Posterior cingulate gyrus (tissue), 11 donors: ENCODE data around the gene CAMK2D.

Experiments
- DNase-seq, 10 donors: peaks; one replicate each; pipeline versions ENCODE4 v3.0.0 to v3.0.0-alpha.2; 2020 to 2021; ENCODE audit warnings: mixed read lengths in 3 of 10
- intact Hi-C: fragments of 100-400 bp; cut with DNase I; formaldehyde crosslinking; loops from one replicate; pipeline ENCODE4 v1.15.1; 2023

Gene CAMK2D

DNA sequence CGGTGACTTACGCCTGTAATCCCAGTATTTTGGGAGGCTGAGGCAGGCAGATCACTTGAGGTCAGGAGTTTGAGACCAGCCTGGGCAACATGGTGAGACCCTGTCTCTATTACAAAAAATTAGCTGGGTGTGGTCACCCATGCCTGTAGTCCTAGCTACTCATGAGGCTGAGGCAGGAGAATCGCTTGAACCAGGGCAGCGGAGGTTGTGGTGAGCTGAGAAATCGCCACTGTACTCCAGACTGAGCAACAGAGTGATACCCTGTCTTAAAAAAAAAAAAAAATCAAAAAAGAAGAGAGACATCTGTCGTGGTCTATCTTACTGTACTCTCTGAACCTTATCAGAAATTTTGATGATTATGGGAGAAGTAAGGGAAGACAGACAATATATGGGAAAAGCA is 144.3 kb downstream of the CAMK2D start:
- intact Hi-C loops, result no loop called here
- DNase-seq, result no peak

DNA sequence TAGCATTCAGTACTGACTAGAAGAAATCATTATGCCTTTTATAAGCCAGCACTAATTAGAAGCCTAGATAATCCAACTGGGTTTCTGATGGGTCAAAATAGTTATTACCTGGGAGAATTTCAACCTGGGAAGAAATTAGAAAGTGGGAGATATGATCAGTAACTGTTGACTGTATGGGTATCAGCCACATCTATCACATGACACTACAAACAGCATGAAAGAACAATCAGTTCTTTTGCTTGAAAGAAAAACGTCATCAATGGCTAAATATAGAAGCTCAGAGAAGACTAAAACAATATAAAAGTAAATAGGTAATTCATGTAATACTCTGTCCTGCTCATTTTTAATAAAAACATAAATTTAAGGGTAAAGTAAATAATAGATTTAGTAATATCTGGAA is 145.1 kb downstream of the CAMK2D start:
- intact Hi-C loops, result no loop called here
- DNase-seq, result no peak

DNA sequence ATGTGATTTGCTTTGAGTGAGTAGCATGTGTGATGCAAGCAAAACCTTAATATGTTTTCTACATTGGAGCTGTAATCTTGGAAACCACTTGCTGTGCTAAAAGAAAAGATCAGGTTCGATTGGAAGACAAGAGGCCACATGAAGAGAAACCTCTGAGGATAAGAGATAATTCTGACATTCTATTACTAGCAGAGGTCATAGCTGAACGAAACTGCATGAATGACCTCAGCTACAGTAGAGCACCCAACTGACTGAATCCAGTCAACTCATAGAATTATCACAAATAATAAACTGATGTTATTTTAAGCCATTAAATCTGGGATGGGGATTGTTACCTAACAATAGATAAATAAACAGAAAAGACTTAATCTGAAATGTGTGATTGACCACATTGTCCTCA is 147.1 kb downstream of the CAMK2D start:
- intact Hi-C loops, result no loop called here
- no peak for DNase-seq

DNA sequence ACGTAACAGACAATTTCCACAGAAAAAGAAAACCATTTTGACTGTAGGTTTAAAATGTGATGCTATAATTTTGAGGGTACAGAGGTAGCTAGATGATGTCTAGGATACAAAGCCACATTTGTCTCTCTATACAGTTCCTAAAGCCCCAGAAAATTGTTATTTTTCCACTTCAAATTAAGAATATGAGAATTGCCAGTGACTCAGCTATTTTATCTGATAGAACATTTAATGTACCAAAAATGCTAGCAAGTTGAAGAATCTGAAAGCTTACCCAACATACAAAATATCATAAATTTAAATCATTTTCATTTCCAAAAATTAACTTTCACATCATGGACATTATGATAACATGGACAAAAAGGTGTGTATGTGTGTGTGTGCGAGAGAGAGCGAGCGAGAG is 148.0 kb downstream of the CAMK2D start:
- DNase-seq, result no peak
- intact Hi-C loops, result no loop called here

DNA sequence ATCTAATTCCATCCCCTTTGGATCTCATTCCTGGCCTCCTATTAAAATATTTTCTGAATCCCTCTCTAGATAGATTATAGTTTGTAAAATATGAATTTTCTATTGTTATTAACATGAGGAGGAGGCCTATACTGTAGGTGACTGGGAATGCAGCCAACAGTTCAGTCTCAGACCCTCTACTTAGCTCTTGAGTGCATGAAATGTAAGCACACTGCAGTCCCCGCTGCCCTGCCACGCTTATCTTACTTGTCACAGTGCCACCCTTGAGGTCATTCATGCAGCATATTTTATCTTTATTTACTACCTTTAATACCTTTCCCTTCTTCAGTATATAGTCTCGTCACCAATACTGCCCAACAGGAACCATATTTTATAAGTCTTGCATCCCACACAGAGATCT is 151.0 kb downstream of the CAMK2D start:
- no peak for DNase-seq
- intact Hi-C loops, result no loop called here

DNA sequence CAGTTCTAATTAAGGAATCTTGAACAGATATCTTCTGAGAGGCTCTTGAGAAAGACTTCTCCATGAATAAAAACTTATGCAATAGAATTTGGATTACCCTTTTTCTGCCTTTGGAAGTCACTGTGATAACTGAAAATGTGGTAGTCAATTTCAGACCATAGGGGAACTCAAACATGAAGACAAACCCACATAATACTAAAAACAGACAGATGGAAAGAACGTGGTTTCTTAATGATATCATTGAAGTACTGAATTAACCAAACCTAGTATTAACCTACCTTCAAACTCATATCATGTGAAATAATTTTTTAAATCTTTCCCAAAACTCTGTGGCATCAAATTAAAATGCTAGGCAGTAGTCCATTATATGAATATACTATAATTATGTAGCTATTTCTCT is 153.5 kb downstream of the CAMK2D start:
- DNase-seq, result no peak

DNA sequence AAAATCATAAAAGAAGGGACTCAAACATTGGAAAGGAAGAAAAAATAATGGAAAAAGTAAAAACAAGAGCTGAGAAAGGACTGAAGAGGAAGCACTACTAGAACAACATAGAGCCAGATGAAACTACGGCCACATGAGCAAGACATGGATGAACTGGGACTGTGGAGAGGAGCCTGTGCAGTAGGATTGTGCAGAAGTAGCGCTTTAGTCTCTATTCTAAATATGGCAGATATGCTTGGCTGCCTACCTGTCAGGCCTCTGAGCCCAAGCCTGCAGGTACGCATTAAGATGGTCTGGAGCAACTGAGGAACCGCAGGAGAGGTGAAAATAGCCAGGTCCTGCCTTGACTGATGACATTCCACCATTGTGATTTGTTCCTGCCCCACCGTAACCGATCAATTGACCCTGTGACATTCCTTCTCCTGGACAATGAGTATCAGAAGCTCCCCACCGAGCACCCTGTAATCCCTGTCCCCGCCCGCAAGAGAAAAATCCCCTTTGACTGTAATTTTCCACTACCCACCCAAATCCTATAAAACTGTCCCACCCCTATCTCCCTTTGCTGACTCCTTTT is 154.3 kb downstream of the CAMK2D start:
- no peak for DNase-seq
- intact Hi-C loops, result no loop called here

More for the DNA sequence above, 153.5 kb downstream of the CAMK2D start:
- intact Hi-C loops, result no loop called here

DNA sequence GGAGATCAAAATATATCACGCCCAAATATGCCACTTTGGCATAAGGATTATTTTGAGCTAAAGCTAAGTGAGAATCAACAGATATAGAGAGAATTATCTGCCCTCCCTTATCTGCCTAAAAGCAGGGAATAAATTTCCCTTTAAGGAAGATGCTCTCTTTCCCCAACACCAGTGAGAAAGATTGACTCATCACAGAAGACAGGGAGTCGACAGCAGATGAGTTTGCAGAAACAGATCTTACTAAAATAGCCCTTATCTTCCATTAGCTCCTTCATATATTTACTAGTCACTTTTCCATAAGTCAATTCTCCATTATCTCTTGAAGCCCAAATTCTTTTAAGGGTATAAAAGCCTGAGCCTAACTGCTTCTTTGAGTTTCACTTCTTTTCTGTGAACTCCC is 156.6 kb downstream of the CAMK2D start:
- no peak for DNase-seq
- intact Hi-C loops, result no loop called here

DNA sequence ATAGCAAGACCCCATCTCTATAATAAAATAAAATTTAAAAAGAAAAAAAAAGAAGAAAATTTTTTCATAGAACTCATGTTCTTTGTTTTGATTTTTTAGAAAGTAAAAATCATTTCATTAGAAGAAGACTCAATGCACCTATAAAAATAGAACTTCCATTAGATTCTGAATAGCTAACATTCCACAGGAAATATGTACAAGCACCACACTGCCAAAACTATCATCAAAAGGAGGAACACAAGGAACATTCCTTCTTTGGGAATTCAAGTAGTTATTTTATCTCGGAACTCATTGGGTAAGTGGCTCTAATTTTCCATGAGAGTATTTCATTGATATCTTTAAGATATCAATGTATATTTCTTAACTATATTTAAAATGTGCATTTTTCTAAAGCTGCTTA is 157.6 kb downstream of the CAMK2D start:
- intact Hi-C loops, result no loop called here
- DNase-seq, result no peak

DNA sequence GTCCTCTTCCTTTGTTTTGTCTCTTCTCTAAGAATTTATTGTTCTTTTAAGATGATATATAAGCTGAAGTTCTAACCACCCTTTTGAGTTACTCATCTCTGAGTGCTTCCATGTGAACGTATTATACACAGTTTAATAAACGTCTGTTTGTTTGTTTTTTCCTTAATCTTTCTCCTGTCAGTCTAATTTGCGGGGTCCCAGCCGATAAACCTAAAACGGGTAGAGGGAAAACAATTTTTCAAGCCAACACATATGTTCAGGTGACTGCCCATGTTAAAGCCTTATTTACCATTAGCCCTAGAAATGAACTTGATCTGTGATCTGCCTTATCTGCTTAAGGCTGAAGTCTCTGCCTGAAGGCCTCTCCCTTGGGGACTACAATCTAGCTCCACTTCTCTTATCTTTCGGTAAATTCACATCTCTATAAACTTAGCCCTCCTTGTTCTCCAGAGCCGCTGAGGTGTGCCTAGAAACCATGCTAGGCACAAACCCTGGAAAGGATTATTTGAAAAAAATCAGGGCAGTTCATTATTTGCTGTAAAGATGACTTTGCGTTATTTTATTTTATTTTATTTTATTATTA is 158.8 kb downstream of the CAMK2D start:
- intact Hi-C loops, result no loop called here
- no peak for DNase-seq

DNA sequence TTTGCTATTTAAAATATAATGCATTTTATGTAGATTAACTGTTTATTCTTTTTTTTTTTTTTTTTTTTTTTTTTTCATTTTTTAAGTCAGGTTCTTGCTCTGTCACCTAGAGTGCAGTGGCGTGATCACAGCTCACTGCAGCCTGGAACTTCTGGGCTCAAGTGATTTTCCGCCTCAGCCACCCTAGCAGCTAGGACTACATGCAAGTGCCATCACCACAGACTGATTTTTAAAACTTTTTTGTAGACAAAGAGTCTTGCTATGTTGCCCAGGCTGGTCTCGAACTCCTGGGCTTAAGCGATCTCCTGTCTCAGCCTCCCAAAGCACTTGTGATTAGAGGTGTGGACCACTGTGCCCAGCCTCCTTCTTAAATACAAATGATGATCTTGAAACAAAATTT is 159.9 kb downstream of the CAMK2D start:
- DNase-seq, result no peak
- intact Hi-C loops, result no loop called here

DNA sequence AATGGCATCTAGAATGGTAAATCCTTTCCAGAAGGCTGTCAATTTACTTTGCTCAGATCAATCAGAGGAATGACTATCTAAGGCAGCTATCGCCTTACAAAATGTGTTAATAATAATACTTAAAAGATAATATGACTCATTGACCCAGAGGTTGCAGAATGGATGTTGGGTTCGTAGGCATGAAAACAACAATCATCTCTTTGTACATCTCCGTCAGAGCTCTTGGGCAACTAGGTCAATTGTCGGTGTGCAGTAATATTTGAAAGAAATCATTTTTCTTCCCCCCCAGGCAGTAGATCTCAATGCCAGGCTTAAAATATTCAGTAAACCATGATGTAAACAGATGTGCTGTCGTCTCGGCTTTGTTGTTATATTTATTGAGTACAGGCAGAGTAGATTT is 165.1 kb downstream of the CAMK2D start:
- DNase-seq, result no peak
- intact Hi-C loops, result no loop called here

DNA sequence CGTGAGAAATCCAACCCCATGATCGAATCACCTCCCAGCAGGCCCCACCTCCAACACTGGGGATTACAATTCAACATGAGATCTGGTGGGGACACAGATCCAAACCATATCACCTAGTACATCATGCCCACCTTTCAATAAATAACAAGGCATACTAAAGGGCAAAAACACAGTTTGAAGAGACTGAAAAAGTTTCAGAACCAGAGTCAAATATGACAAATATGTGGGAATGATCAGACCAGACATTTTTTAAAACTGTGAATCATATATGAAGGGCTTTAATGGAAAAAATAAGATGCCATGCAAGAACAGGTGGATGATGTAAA is 167.3 kb downstream of the CAMK2D start:
- DNase-seq, result no peak
- intact Hi-C loops, result no loop called here

DNA sequence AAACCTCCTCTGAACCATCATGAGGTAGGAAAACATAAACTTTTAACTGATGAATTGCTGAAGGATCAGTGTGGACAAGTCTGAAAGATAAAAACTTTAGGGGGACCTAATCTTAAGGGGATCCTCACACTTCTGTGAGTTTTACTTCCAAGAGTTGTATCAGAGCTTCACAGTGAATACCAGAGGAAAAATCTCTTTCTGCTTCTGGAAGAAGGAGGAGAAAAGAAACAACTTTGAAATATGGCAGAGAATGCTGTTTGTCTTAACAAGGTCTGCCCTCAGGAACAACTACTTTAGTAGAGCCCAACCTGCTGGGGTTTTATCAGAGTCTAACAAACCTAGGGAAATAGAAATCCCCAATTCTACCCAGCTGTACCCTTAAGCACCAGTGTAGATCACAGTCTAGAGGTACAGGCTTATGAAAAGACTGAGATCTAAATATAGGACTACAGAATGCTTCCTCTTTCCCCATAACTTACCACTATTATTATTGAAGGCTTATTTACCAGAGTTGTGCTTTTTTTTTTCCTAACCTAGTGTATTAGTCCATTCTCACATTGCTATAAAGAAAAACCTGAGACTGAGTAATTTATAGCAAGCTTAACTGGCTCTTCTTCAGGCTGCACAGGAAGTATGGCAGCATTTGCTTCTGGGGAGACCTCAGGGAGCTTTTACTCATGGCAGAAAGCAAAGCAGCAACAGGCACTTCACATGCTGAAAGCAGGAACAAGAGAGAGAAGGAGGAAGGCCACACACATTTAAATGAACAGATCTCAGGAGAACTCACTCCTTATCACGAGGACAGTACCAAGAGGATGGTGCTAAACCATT is 167.9 kb downstream of the CAMK2D start:
- intact Hi-C loops, result no loop called here
- no peak for DNase-seq

DNA sequence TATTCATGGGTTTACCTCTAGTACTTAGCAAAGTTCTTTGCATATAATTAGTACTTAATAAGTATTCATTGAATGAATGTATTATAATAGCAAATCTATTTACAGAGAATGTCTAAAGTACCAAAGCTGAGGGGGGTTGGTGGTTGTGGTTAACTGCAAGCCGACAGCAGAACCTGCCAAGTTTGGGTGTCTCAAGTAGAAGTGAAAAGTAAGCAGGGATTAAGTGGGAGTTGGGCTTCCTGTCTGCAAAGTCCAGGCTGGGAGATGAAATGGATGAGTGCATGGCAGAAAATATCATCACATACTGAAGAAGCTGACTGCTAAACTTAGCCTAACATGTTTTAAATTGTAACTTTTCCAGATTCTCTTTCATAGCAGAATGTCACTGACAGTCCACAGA is 169.6 kb downstream of the CAMK2D start:
- intact Hi-C loops, result no loop called here

DNA sequence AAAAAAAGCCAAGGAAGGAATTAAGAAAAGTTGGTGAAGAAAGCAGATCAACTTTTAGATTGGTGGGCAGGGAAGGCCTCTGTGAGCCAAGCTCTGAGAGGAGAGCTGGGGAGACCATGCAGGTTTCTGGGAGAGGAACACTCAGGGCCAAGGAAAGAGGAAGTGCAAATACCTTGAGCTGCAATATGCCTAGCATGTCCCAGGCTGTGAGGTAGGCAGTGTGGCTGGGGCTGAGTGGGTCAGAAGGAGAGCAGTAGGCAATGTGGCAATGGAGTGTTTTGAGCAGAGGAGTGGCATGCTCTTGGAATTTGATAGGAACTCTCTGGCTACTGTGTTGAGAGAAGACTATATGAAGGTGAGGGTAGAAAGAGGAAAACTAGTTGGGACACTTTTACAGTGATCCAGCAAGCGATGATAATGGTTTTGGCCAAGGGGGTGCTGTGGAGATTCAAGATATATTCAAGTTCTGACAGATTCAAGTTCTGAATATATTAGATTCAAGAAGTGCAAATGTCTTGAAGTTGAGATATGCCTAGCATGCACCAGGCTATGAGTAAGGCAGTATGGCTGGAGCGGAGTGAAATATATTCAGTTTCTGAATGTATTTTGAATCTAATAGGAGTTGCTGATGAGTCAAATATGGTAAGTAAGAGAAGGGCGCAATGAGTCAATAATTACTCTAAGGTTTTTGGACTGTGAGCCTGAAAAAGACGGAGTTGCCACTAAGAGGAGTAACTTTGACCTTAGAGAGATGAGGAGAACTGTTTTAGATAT is 172.5 kb downstream of the CAMK2D start:
- no peak for DNase-seq
- intact Hi-C loops, result no loop called here

More for the DNA sequence above, 169.6 kb downstream of the CAMK2D start:
- DNase-seq, result no peak

DNA sequence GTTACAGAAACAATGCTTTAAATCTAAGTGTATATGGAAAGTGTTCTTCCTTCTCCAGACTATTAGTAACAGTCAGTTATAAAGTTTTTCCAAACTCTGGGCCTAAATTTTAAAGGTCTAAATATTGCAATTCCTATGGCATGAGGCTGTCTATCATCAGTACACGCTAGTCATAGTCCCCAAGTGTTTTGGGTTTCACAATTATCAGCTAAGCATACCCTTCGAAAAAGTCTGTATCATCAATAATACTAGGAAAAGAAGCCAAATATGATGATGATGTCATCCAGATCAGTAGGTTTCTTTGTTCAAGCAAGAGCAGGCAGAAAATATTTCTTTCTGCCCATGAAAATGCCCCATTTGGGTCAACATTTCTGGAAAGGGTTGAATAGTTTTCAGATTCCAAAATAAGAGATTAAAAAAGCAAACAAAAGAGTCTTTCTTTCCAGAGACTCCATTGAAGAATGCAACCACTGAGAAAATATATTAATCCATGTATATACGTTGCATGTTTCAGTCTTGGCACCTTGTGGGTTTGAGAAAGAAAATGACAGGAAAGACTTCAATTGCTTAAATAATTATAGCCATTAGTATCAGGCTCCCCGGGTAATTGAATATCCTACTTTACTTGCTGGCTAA is 173.8 kb downstream of the CAMK2D start:
- DNase-seq, result no peak
- intact Hi-C loops, result no loop called here

DNA sequence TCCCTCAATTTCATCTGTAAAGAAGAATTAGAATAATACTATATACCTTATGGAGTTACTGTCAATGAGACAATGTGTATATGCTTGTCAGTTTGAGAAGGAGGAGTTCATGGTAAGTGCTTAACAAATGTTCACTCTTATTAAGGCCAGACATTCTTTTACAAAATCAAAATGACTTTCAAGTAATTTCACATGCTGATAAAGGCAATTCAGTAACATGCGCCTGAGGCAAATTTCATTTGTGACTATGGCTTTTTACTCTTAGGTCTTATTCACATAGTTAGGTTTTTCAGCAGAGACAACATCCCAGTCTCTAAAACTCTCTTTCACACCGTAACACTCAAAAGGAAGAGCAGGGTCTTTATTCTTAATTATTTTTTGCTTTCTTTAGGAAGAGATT is 174.4 kb downstream of the CAMK2D start:
- intact Hi-C loops, result no loop called here
- DNase-seq, result no peak

DNA sequence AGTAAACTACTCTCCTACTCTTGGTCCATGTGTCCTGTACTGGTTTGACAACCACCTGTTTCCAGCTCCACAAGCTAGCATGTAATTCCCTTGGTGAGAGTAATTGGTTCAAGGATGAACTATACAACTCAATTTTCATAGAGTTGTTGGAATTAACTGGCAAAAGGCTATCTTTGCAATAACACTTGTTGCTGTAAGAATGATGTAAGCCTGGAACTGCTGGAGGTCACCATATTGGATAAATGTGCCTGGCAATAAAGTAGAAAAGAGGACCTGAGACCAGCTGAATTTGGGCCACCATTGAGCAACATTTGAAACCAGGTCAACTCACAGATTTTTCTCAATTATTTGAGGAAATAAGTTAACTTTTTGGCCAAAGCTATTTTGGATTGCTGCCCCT is 175.5 kb downstream of the CAMK2D start:
- intact Hi-C loops, result no loop called here
- no peak for DNase-seq

DNA sequence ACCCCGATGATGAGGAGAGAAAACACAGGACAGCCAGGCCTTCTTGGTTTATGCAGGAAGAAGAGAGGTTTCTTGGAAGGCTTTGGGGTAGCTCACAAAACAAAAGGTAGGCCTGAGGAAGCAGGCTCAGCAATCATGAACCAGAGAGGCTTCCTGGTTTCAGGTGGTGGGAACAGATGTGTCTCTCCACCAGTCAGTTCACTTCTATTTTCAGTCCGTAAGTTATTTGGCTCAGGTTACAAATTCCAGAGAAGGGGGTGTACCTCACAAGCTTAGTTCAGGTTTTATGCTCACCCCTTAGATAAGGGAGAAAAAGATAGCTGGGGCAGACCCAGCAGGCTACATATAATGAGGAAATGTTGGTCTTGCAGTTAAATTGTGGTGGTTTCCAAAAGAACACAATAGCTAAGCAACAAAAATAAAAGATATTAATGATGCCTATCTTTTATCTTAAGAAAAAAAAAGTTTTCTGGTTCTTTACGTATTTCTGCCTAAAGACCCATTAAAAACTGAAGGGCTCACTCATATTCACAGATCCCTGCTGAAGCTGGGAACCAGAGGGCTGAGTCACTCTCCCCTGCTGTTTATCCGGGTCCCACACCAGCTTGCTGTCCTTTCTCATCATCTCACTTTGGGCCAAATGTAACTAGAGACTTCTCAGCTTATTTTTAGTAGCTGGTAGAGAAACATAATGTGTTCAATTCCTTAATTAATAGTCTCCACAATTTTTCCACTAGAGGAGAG is 177.0 kb downstream of the CAMK2D start:
- intact Hi-C loops, result no loop called here
- DNase-seq, result no peak
